ENCODE measurements around the gene DSCAML1.

DSCAML1 gene

GRCh38 chr11:117701781-117702180, 95.2 kb downstream of the DSCAML1 start:
- DNase-seq (ENCODE audit: extremely low read depth in 1 of 2, low read depth in 1 of 2) = no peak

GRCh38 chr11:117700551-117700950, 96.5 kb downstream of the DSCAML1 start:
- DNase-seq (ENCODE audit: extremely low read depth in 1 of 2, low read depth in 1 of 2) = no peak

GRCh38 chr11:117697319-117697718, 99.7 kb downstream of the DSCAML1 start:
- no peak for DNase-seq (ENCODE audit: extremely low read depth in 1 of 2, low read depth in 1 of 2)

GRCh38 chr11:117696540-117696939, 100.5 kb downstream of the DSCAML1 start:
- DNase-seq (ENCODE audit: extremely low read depth in 1 of 2, low read depth in 1 of 2) = no peak

GRCh38 chr11:117693344-117693743, 103.7 kb downstream of the DSCAML1 start:
- DNase-seq (ENCODE audit: extremely low read depth in 1 of 2, low read depth in 1 of 2) = no peak

GRCh38 chr11:117691516-117691915, 105.5 kb downstream of the DSCAML1 start:
- no peak for DNase-seq (ENCODE audit: extremely low read depth in 1 of 2, low read depth in 1 of 2)

GRCh38 chr11:117691218-117691514, 105.8 kb downstream of the DSCAML1 start:
- DNase-seq (ENCODE audit: extremely low read depth in 1 of 2, low read depth in 1 of 2) = no peak

GRCh38 chr11:117690484-117691217, 106.4 kb downstream of the DSCAML1 start:
- no peak for DNase-seq (ENCODE audit: extremely low read depth in 1 of 2, low read depth in 1 of 2)

GRCh38 chr11:117688255-117688797, 108.7 kb downstream of the DSCAML1 start:
- DNase-seq (ENCODE audit: extremely low read depth in 1 of 2, low read depth in 1 of 2) = no peak

- no peak for DNase-seq (ENCODE audit: extremely low read depth in 1 of 2, low read depth in 1 of 2)
Observed at GRCh38 chr11:117687776-117688175, 109.2 kb downstream of the DSCAML1 start.

GRCh38 chr11:117686711-117687110, 110.3 kb downstream of the DSCAML1 start:
- DNase-seq (ENCODE audit: extremely low read depth in 1 of 2, low read depth in 1 of 2) = no peak

- no peak for DNase-seq (ENCODE audit: extremely low read depth in 1 of 2, low read depth in 1 of 2)
Observed at GRCh38 chr11:117685566-117685965, 111.5 kb downstream of the DSCAML1 start.

GRCh38 chr11:117684731-117685130, 112.3 kb downstream of the DSCAML1 start:
- DNase-seq (ENCODE audit: extremely low read depth in 1 of 2, low read depth in 1 of 2) = no peak

- no peak for DNase-seq (ENCODE audit: extremely low read depth in 1 of 2, low read depth in 1 of 2)
Observed at GRCh38 chr11:117684111-117684510, 112.9 kb downstream of the DSCAML1 start.

- no peak for DNase-seq (ENCODE audit: extremely low read depth in 1 of 2, low read depth in 1 of 2)
Observed at GRCh38 chr11:117681438-117681837, 115.6 kb downstream of the DSCAML1 start.

GRCh38 chr11:117679461-117679860, 117.6 kb downstream of the DSCAML1 start:
- DNase-seq (ENCODE audit: extremely low read depth in 1 of 2, low read depth in 1 of 2) = no peak

- DNase-seq (ENCODE audit: extremely low read depth in 1 of 2, low read depth in 1 of 2) = no peak
Observed at GRCh38 chr11:117678658-117679406, 118.2 kb downstream of the DSCAML1 start.

- no peak for DNase-seq (ENCODE audit: extremely low read depth in 1 of 2, low read depth in 1 of 2)
Observed at GRCh38 chr11:117677729-117678310, 119.2 kb downstream of the DSCAML1 start.

- DNase-seq (ENCODE audit: extremely low read depth in 1 of 2, low read depth in 1 of 2) = no peak
Observed at GRCh38 chr11:117676501-117676900, 120.5 kb downstream of the DSCAML1 start.

- no peak for DNase-seq (ENCODE audit: extremely low read depth in 1 of 2, low read depth in 1 of 2)
Observed at GRCh38 chr11:117673602-117674001, 123.4 kb downstream of the DSCAML1 start.

- no peak for DNase-seq (ENCODE audit: extremely low read depth in 1 of 2, low read depth in 1 of 2)
Observed at GRCh38 chr11:117671370-117671769, 125.6 kb downstream of the DSCAML1 start.

GRCh38 chr11:117670924-117671323, 126.1 kb downstream of the DSCAML1 start:
- no peak for DNase-seq (ENCODE audit: extremely low read depth in 1 of 2, low read depth in 1 of 2)

Measured in activated CD8-positive, alpha-beta memory T cell treated with anti-CD3 and anti-CD28 coated beads for 1 hour (primary cell).